NOMO-1 treated with dmso at 0.1 percent for 144 hours (cell line): ENCODE results near the gene XXYLT1.

Experiments
- DNase-seq: peaks from one replicate; lab custom pipeline; 2025; ENCODE audit not compliant: unreplicated experiment; lab: John Stamatoyannopoulos, UW

XXYLT1 gene

GRCh38 chr3:195035345-195036202 lies 235.4 kb downstream of the XXYLT1 start:
- DNase-seq: no peak

GRCh38 chr3:195034541-195034940 lies 236.4 kb downstream of the XXYLT1 start:
- DNase-seq: no peak

GRCh38 chr3:195034101-195034500 lies 236.9 kb downstream of the XXYLT1 start:
- DNase-seq: no peak

- DNase-seq: no peak
These were observed 237.3 kb downstream of the XXYLT1 start for GRCh38 chr3:195033531-195034091.

GRCh38 chr3:195032955-195033354 lies 238.0 kb downstream of the XXYLT1 start:
- DNase-seq: no peak

GRCh38 chr3:195032106-195032759 lies 238.7 kb downstream of the XXYLT1 start:
- no peak for DNase-seq

- DNase-seq: no peak
These were observed 239.4 kb downstream of the XXYLT1 start for GRCh38 chr3:195031574-195032003.

GRCh38 chr3:195030791-195031321 lies 240.1 kb downstream of the XXYLT1 start:
- no peak for DNase-seq

GRCh38 chr3:195028877-195029606 lies 241.9 kb downstream of the XXYLT1 start:
- DNase-seq: no peak

- DNase-seq: no peak
These were observed 245.1 kb downstream of the XXYLT1 start for GRCh38 chr3:195025884-195026200.

- no peak for DNase-seq
These were observed 245.7 kb downstream of the XXYLT1 start for GRCh38 chr3:195025056-195025883.

- no peak for DNase-seq
These were observed 247.0 kb downstream of the XXYLT1 start for GRCh38 chr3:195023989-195024388.

- DNase-seq: no peak
These were observed 247.4 kb downstream of the XXYLT1 start for GRCh38 chr3:195023576-195023975.

GRCh38 chr3:195021692-195022091 lies 249.3 kb downstream of the XXYLT1 start:
- DNase-seq: no peak

GRCh38 chr3:195020921-195021320 lies 250.0 kb downstream of the XXYLT1 start:
- DNase-seq: no peak

GRCh38 chr3:195020185-195020584 lies 250.8 kb downstream of the XXYLT1 start:
- DNase-seq: no peak

- DNase-seq: no peak
These were observed 251.6 kb downstream of the XXYLT1 start for GRCh38 chr3:195019335-195019734.
